Heart left ventricle (tissue), 13 donors: Measurements from ENCODE around the gene CD28.

Source experiments
- CTCF ChIP-seq, 12 donors: fragments of 200-600 bp; sonication (generic) in 4 of 12; IDR thresholded peaks; one replicate each; pipeline versions ENCODE4 v1.5.0 to v1.8.0; 2018 to 2022; ENCODE audit warnings: antibody characterized with exemption in 12 of 12, mild to moderate bottlenecking in 5 of 12
- POLR2A ChIP-seq, 2 donors: fragments of 450-650 bp; IDR thresholded peaks; one replicate each; pipeline ENCODE4 v1.6.1; 2017; ENCODE audit warnings: antibody characterized with exemption in 2 of 2, mild to moderate bottlenecking in 2 of 2, moderate library complexity in 2 of 2
- donor health status: ischemic (EF 13 %, LVEDD 7.1; RV severe dilation, severe dysfunction).
- donor health status: DM: no; HTN: yes; CAD: no.
- donor health status: DM: no; HTN: no; CAD: no.
- donor health status: ischemic (EF 25% LVEDD 6.9; RV normal size, moderate dysfunction).
- donor health status: ischemic (EF 25% LVEDD 5.7; RV mildly dilated, moderate dysfunction).
- donor health status: ischemic (EF 35%, LVEDD 5.7; RV mildly dilated, moderate dysfunction).
- donor health status: nonischemic (EF 11% LVEDD 7.7; RV severe dilation, severe dysfunction).
- donor health status: DM: yes; HTN: yes; CAD: no.
- donor health status: PGD.
- donor health status: ischemic (EF 29% LVEDD 5.4; RV normal size, mild dysfunction).
- donor health status: nonischemic (EF 23%, LVEDD 6.1; RV moderate dilation, normal function).

DNA sequence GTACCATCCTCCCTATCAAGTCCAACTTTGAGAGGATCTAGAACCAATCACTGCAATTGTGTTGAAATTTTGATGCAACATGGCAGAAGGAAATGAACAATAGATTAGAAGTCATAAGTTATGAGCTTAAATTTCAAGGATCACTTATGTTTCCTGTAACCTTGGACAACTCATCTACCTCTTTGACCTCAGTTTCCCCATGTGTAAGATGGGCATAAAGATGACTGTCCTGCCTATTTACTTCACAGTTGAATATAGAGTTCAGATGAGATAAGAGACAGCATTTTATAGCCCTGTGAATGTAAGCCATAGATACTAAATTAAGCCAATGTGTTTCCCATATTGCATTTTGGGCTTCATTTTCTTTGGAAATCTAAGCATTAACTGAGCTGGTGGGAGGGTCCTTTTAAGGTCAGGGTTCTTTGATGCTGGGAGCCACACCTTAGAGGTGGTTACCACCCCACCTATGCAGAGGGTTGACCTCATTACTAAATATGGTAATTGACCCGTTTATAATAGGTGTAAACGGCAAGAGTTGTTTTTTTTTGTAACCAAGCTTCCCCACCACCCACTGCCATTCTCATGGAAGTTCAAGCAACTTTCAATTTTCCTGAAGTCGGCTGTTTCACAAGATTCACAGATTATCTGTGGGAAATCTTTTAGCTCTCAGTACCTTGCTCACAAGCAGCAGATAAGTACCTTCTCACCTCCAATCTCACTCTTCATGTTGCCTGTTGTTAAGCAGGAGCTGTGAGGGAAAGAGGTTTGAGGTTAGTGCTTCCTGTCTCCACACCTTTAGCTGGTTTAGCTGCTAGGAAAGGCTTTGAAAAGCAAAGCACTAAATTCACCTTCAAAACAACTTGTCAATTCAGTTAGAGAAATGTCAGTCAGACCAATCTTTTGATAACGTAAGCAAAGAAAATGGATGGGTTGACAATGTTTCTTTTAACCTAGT lies 13.3 kb downstream of the CD28 start:
- TF ChIP-seq POLR2A (IDR thresholded peaks at IDR 0.05) (no peak), CTCF (IDR thresholded peaks at IDR 0.05) (no peak)
